GM23338 (cell line): ENCODE data around the gene RASL12.

Source experiments
- CREB1 ChIP-seq: fragments of 250-450 bp; sonication (Bioruptor Pico); IDR thresholded peaks from 2 replicates; pipeline ENCODE4 v1.5.0; 2020; ENCODE audit warnings: low read depth, mild to moderate bottlenecking, moderate library complexity
- ZNF331 ChIP-seq: fragments of 250-450 bp; sonication (Bioruptor Pico); IDR thresholded peaks from 2 replicates; pipeline ENCODE4 v1.5.0; 2020; ENCODE audit warnings: low read depth, mild to moderate bottlenecking, moderate library complexity
- TF ChIP-seq, protein P1 (sequence below), 2 experiments: fragments of 200-600 bp in 1 of 2; sonication (generic) in 1 of 2; conservative IDR thresholded peaks; 2 replicates each; pipeline versions ENCODE4 v1.5.1 to v1.6.1; 2016 to 2017; ENCODE audit warnings: antibody characterized with exemption in 2 of 2, low read depth in 2 of 2, mild to moderate bottlenecking in 2 of 2, moderate library complexity in 1 of 2

DNA sequence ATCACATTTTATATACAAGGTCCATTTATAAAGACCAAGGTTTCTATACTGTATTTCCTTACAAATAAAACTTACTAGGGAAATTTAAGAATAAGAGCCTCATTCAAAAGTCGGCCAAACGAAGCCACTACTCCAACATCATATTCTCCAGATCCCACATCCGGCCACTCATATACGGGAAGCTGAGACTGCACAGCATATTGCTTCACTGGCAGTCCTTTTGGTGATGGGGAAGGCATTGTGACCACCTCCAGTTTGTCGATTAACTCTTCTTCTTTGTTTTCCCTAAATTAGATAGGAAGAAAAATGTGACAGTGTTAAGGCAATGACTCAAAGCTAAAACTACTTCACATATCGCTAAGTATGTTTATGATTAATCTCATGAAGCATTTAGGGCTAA is 41.0 kb downstream of the RASL12 start:
- TF ChIP-seq CREB1 (CRISPR knock-in tag) (no peak), ZNF331 (no peak)
- TF ChIP-seq, protein P1, sequence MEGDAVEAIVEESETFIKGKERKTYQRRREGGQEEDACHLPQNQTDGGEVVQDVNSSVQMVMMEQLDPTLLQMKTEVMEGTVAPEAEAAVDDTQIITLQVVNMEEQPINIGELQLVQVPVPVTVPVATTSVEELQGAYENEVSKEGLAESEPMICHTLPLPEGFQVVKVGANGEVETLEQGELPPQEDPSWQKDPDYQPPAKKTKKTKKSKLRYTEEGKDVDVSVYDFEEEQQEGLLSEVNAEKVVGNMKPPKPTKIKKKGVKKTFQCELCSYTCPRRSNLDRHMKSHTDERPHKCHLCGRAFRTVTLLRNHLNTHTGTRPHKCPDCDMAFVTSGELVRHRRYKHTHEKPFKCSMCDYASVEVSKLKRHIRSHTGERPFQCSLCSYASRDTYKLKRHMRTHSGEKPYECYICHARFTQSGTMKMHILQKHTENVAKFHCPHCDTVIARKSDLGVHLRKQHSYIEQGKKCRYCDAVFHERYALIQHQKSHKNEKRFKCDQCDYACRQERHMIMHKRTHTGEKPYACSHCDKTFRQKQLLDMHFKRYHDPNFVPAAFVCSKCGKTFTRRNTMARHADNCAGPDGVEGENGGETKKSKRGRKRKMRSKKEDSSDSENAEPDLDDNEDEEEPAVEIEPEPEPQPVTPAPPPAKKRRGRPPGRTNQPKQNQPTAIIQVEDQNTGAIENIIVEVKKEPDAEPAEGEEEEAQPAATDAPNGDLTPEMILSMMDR (conservative IDR thresholded peaks at IDR 0.05; ENCODE audit: low read depth in 2 of 2), result no peak
